Ishikawa (cell line): ENCODE measurements around the gene MAP3K1.

Source experiments
- CEBPB ChIP-seq: IDR thresholded peaks from 2 replicates; pipeline ENCODE4 v1.6.1; 2012
- CREB1 ChIP-seq: IDR thresholded peaks from 2 replicates; pipeline ENCODE4 v1.6.1; 2012; ENCODE audit warnings: low read depth
- EGR1 ChIP-seq: IDR thresholded peaks from 2 replicates; pipeline ENCODE4 v1.6.1; 2012
- EP300 ChIP-seq: IDR thresholded peaks from 2 replicates; pipeline ENCODE4 v1.6.1; 2012; ENCODE audit warnings: borderline replicate concordance
- FOXM1 ChIP-seq: IDR thresholded peaks from 2 replicates; pipeline ENCODE4 v1.6.1; 2012; ENCODE audit warnings: low read depth, borderline replicate concordance
- MAX ChIP-seq: IDR thresholded peaks from 2 replicates; pipeline ENCODE4 v1.6.1; 2012
- NFIC ChIP-seq: IDR thresholded peaks from 2 replicates; pipeline ENCODE4 v1.6.1; 2012
- RAD21 ChIP-seq: IDR thresholded peaks from 2 replicates; pipeline ENCODE4 v1.6.1; 2012; ENCODE audit warnings: low read depth
- REST ChIP-seq: IDR thresholded peaks from 2 replicates; pipeline ENCODE4 v1.6.1; 2012; ENCODE audit warnings: low read depth, mild to moderate bottlenecking
- TAF1 ChIP-seq: IDR thresholded peaks from 2 replicates; pipeline ENCODE4 v1.6.1; 2012; ENCODE audit warnings: low read depth, mild to moderate bottlenecking
- TCF12 ChIP-seq: IDR thresholded peaks from 2 replicates; pipeline ENCODE4 v1.6.1; 2012; ENCODE audit warnings: low read depth
- TEAD4 ChIP-seq: IDR thresholded peaks from 2 replicates; pipeline ENCODE4 v1.6.1; 2012
- USF1 ChIP-seq: IDR thresholded peaks from 2 replicates; pipeline ENCODE4 v1.6.1; 2012
- YY1 ChIP-seq: IDR thresholded peaks from 2 replicates; pipeline ENCODE4 v1.6.1; 2012; ENCODE audit warnings: low read depth
- ZBTB7A ChIP-seq: IDR thresholded peaks from 2 replicates; pipeline ENCODE4 v1.6.1; 2012; ENCODE audit warnings: low read depth

MAP3K1 gene

GRCh38 chr5:56934325-56934724 is 119.0 kb downstream of the MAP3K1 start:
- TF ChIP-seq FOXM1 (no peak), CEBPB (no peak), TCF12 (no peak), NFIC (no peak)

- TF ChIP-seq USF1, result no peak
- no peak for TF ChIP-seq CREB1
- TF ChIP-seq MAX, result no peak
- TF ChIP-seq CEBPB, result no peak
- TF ChIP-seq TAF1, result no peak
- TF ChIP-seq EP300, result no peak
- no peak for TF ChIP-seq FOXM1
- no peak for TF ChIP-seq TCF12
- no peak for TF ChIP-seq REST
- TF ChIP-seq ZBTB7A, result no peak
- TF ChIP-seq TEAD4, result no peak
- no peak for TF ChIP-seq EGR1
- no peak for TF ChIP-seq RAD21
- TF ChIP-seq NFIC, result no peak
- no peak for TF ChIP-seq YY1
Measured at GRCh38 chr5:56938858-56939257, 123.5 kb downstream of the MAP3K1 start.

- no peak for TF ChIP-seq MAX
- no peak for TF ChIP-seq EP300
- TF ChIP-seq TAF1, result no peak
- TF ChIP-seq TEAD4, result no peak
- TF ChIP-seq USF1, result no peak
- TF ChIP-seq YY1, result no peak
- no peak for TF ChIP-seq CREB1
- no peak for TF ChIP-seq NFIC
- no peak for TF ChIP-seq RAD21
Measured at GRCh38 chr5:56941981-56942380, 126.6 kb downstream of the MAP3K1 start.
